ENCODE results near the gene LIPG.

LIPG gene

DNA sequence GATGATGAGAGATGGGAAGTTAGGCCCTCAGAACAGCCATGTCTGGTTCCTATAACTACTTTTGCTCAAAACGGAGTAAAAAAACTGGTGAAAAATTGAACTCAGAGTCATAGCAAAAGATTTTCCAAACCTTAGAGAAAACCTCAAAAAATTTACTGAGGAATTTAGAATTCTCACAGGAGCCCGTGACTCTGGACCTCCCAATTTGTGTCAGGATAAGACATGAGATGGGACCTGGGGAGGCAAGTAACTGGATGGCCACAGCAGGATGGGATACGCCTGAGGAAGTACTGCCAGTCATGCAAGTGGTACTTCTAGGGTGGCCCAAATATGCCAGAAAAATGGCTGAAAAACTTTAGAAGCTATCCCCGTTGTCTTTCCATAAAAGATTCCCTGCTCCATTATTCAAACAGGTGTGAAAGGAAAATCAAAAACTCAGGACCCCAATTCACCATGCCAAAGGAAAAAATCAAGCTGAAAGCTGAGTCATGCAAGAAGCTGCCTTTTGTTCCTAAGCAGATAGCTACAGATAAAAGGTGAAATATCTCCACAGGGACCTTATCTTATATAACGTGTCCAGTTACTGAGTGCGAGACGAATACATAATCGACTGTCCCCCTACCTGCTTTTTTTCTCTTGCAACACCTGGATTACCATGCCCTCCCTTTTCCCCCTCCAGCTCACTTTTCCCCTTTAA is 34.1 kb upstream of the LIPG start:
- no peak overlapping the region for H3K4me3 Mint-ChIP-seq
- H3K9me3 Mint-ChIP-seq, result no peaks in the 10 kb centered on the region
- ATAC-seq (ENCODE audit: low read depth), result no peak
- DNase-seq (ENCODE audit: low spot score in 2 of 2), result no peak
- peaks cover 3% of the 10 kb centered on the region for H3K4me1 Mint-ChIP-seq
- H3K27ac Mint-ChIP-seq, result no peak overlapping the region
- H3K36me3 Mint-ChIP-seq, result no peaks in the 10 kb centered on the region
- H3K27me3 Mint-ChIP-seq, result peaks cover 6% of the 10 kb centered on the region

DNA sequence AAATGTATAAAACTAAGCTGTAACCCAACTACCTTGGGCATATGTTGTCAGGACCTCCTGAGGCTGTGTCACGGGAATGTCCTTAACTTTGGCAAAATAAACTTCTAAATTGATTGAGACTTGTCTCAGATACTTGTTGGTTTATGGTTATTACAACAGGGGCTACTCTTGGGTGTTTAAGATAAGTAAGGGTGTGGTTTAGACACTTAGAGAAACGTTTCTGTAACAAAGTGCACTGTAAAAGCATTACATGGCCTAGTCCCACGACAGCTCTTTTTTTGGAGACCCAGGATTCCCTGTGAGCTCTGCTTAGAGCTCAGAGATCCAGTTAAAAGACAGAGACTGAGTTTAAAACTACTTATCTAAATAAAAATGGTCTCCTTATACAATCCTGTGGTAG is 32.3 kb upstream of the LIPG start:
- Mint-ChIP-seq H3K27ac (no peak overlapping the region), H3K27me3 (peaks cover 4% of the 10 kb centered on the region), H3K36me3 (no peaks in the 10 kb centered on the region), H3K4me3 (no peak overlapping the region), H3K9me3 (no peaks in the 10 kb centered on the region), H3K4me1 (peaks cover 3% of the 10 kb centered on the region)
- ATAC-seq (ENCODE audit: low read depth) (no peak), DNase-seq (ENCODE audit: low spot score in 2 of 2) (no peak)

- H3K4me3 Mint-ChIP-seq, result peak overlapping the region; percentile 80
- DNase-seq (ENCODE audit: low spot score in 2 of 2) (no peak), ATAC-seq (ENCODE audit: low read depth) (no peak)
- peaks cover 1% of the 10 kb centered on the region for H3K9me3 Mint-ChIP-seq
- H3K27me3 Mint-ChIP-seq, result peaks cover 4% of the 10 kb centered on the region
- no peaks in the 10 kb centered on the region for H3K36me3 Mint-ChIP-seq
- no peak overlapping the region for H3K27ac Mint-ChIP-seq
- peaks cover 3% of the 10 kb centered on the region for H3K4me1 Mint-ChIP-seq
Observed at GRCh38 chr18:49531678-49532153, 30.1 kb upstream of the LIPG start.

DNA sequence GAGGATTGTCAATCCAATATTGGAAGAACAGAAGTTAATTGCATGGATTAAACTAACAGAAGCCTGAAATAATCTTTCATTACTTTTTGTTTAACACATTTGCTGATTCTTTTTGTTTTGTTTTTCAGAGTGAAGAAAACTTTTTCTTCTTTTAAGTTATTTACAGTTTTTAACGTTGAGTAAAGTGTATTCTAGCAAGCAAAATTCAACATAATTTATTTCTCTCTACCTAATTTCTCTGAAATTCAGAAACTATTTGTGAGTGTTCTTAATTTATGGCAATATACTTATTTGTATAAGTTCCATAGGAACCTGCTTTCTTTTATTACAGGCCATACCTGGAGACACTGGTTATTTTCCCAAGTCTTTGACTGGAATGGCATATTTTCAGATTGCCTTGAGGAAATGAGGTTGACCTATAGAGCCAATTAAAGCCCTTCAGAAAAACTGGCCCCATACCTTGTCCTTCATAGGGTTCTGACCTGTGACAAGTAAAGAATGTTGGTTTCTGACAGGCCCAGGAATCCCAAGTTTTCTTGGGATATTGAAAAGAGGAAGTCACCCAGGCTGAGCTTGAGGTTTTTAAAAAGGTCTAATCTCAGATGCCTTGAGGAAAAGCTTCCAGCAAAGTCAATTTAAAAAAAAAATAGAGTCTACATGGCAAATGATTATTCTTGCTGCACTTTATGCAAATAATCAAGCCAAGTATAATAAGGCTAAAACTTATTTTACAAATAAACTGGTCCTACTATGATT is 26.8 kb upstream of the LIPG start:
- DNase-seq (ENCODE audit: low spot score in 2 of 2) (no peak), ATAC-seq (ENCODE audit: low read depth) (no peak)
- Mint-ChIP-seq H3K4me3 (no peak overlapping the region), H3K27ac (no peak overlapping the region), H3K9me3 (peaks cover 1% of the 10 kb centered on the region), H3K27me3 (peaks cover 4% of the 10 kb centered on the region), H3K4me1 (peaks cover 3% of the 10 kb centered on the region), H3K36me3 (no peaks in the 10 kb centered on the region)

- H3K4me1 Mint-ChIP-seq, result no peaks in the 10 kb centered on the region
- H3K27ac Mint-ChIP-seq, result no peak overlapping the region
- peaks cover 1% of the 10 kb centered on the region for H3K9me3 Mint-ChIP-seq
- DNase-seq (ENCODE audit: low spot score in 2 of 2), result no peak
- H3K27me3 Mint-ChIP-seq, result peaks cover 2% of the 10 kb centered on the region
- H3K4me3 Mint-ChIP-seq, result no peak overlapping the region
- no peaks in the 10 kb centered on the region for H3K36me3 Mint-ChIP-seq
- no peak for ATAC-seq (ENCODE audit: low read depth)
Observed at GRCh38 chr18:49537232-49537896, 24.5 kb upstream of the LIPG start.

DNA sequence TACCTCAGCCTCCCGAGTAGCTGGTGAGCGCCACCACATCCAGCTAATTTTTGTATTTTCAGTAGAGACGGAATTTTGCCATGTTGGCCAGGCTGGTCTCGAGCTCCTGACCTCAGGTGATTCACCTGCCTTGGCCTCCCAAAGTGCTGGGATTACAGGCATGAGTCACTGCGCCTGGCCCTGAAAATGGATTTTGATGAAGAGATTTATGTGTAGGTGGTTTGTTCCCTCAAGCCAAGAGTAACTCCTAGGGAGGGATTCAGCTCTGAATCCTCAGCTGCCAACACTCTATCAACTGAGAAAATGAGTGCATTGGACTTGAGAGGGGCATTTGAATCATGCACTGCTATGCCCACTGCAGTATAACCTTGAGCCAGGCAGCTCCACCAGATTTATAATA is 17.5 kb upstream of the LIPG start:
- H3K9me3 Mint-ChIP-seq, result no peaks in the 10 kb centered on the region
- no peak for ATAC-seq (ENCODE audit: low read depth)
- H3K27me3 Mint-ChIP-seq, result peaks cover 7% of the 10 kb centered on the region
- H3K36me3 Mint-ChIP-seq, result no peaks in the 10 kb centered on the region
- no peaks in the 10 kb centered on the region for H3K4me1 Mint-ChIP-seq
- no peak for DNase-seq (ENCODE audit: low spot score in 2 of 2)
- no peak overlapping the region for H3K4me3 Mint-ChIP-seq
- H3K27ac Mint-ChIP-seq, result no peak overlapping the region

GRCh38 chr18:49546278-49546677 is 15.6 kb upstream of the LIPG start:
- DNase-seq (ENCODE audit: low spot score in 2 of 2) (no peak), ATAC-seq (ENCODE audit: low read depth) (no peak)
- H3K27ac Mint-ChIP-seq, result no peak overlapping the region
- H3K27me3 Mint-ChIP-seq, result peaks cover 7% of the 10 kb centered on the region
- H3K9me3 Mint-ChIP-seq, result no peaks in the 10 kb centered on the region
- no peaks in the 10 kb centered on the region for H3K4me1 Mint-ChIP-seq
- no peaks in the 10 kb centered on the region for H3K36me3 Mint-ChIP-seq
- H3K4me3 Mint-ChIP-seq, result no peak overlapping the region

GRCh38 chr18:49546719-49547273 is 15.1 kb upstream of the LIPG start:
- Mint-ChIP-seq H3K4me3 (no peak overlapping the region), H3K36me3 (no peaks in the 10 kb centered on the region), H3K27ac (no peak overlapping the region), H3K4me1 (no peaks in the 10 kb centered on the region), H3K9me3 (no peaks in the 10 kb centered on the region), H3K27me3 (peaks cover 5% of the 10 kb centered on the region)
- DNase-seq (ENCODE audit: low spot score in 2 of 2) (no peak), ATAC-seq (ENCODE audit: low read depth) (no peak)

- Mint-ChIP-seq H3K4me1 (no peaks in the 10 kb centered on the region), H3K4me3 (no peak overlapping the region), H3K36me3 (no peaks in the 10 kb centered on the region), H3K27ac (no peak overlapping the region), H3K9me3 (no peaks in the 10 kb centered on the region), H3K27me3 (peaks cover 5% of the 10 kb centered on the region)
- DNase-seq (ENCODE audit: low spot score in 2 of 2), result no peak
- no peak for ATAC-seq (ENCODE audit: low read depth)
Observed at GRCh38 chr18:49547701-49548100, 14.2 kb upstream of the LIPG start.

GRCh38 chr18:49548229-49548636 is 13.6 kb upstream of the LIPG start:
- Mint-ChIP-seq H3K4me1 (no peaks in the 10 kb centered on the region), H3K4me3 (no peak overlapping the region), H3K36me3 (no peaks in the 10 kb centered on the region), H3K27ac (no peak overlapping the region), H3K27me3 (peaks cover 7% of the 10 kb centered on the region), H3K9me3 (no peaks in the 10 kb centered on the region)
- DNase-seq (ENCODE audit: low spot score in 2 of 2) (no peak), ATAC-seq (ENCODE audit: low read depth) (no peak)

- Mint-ChIP-seq H3K27me3 (peaks cover 5% of the 10 kb centered on the region), H3K9me3 (no peaks in the 10 kb centered on the region), H3K36me3 (no peaks in the 10 kb centered on the region), H3K4me1 (no peaks in the 10 kb centered on the region), H3K27ac (no peak overlapping the region), H3K4me3 (no peak overlapping the region)
- ATAC-seq (ENCODE audit: low read depth) (no peak), DNase-seq (ENCODE audit: low spot score in 2 of 2) (no peak)
Observed at GRCh38 chr18:49550621-49551339, 11.1 kb upstream of the LIPG start.

DNA sequence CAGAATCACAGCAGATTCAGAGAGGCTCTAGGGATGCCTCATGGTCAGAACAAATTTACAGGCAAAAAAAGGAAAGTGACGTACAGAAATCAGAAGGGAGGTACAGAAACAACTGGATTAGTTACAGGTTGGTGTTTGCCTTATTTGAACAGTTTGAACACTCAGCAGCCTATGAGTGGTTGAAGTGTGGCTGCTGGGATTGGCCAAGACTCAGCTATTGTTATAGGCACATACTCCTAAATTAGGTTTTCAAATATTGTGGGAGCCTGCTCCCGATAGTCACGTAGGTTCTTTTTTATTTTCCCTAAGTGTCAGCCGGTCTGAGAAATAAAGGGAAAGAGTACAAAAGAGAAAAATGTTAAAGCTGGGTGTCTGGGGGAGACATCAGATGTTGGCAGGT is 8.9 kb upstream of the LIPG start:
- no peaks in the 10 kb centered on the region for H3K36me3 Mint-ChIP-seq
- H3K27me3 Mint-ChIP-seq, result peaks cover 3% of the 10 kb centered on the region
- DNase-seq (ENCODE audit: low spot score in 2 of 2) (no peak), ATAC-seq (ENCODE audit: low read depth) (no peak)
- H3K4me3 Mint-ChIP-seq, result no peak overlapping the region
- H3K9me3 Mint-ChIP-seq, result no peaks in the 10 kb centered on the region
- no peak overlapping the region for H3K27ac Mint-ChIP-seq
- no peaks in the 10 kb centered on the region for H3K4me1 Mint-ChIP-seq

DNA sequence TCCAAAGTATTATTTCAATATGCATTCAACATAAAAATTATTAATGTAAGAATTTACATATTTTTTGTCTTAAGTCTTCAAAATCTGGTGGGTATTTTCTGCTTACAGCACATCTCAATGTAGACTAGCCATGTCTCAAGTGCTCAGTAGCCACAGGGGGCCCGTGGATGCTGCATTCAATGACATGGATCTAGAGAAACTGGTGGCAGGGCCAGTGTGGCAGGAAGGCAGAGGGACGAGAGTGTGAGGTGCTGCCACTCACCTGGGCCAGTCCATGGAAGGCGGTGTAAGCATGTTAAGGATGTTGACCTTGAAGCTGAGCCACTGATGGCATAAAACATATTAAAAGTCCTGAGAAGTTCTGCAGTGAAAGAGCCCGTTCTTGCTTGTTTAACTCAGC is 6.2 kb upstream of the LIPG start:
- ATAC-seq (ENCODE audit: low read depth) (no peak), DNase-seq (ENCODE audit: low spot score in 2 of 2) (no peak)
- H3K9me3 Mint-ChIP-seq, result no peaks in the 10 kb centered on the region
- H3K27me3 Mint-ChIP-seq, result peaks cover 8% of the 10 kb centered on the region
- H3K36me3 Mint-ChIP-seq, result no peaks in the 10 kb centered on the region
- no peak overlapping the region for H3K27ac Mint-ChIP-seq
- no peak overlapping the region for H3K4me3 Mint-ChIP-seq
- no peaks in the 10 kb centered on the region for H3K4me1 Mint-ChIP-seq

DNA sequence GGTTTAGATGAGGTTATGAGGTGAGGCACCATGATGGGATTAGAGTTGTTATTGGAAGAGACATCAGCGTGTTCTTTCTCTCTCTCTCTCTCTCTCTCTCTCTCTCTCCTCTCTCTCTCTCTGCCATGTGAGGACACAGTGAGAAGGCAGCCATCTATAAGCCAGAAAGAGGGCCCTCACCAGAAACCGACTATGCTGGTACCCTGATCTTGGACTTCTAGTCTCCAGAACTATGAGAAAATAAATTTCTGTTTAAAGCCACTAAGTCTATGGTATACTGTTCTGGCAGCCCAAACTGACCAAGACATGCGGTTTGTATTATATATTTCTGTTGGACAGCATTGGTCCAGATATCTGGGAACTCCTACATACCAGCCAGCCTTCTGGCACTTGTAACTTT is 3.5 kb upstream of the LIPG start:
- no peak overlapping the region for H3K4me3 Mint-ChIP-seq
- H3K9me3 Mint-ChIP-seq, result no peaks in the 10 kb centered on the region
- no peak overlapping the region for H3K27ac Mint-ChIP-seq
- H3K27me3 Mint-ChIP-seq, result peaks cover 18% of the 10 kb centered on the region
- peaks cover 17% of the 10 kb centered on the region for H3K4me1 Mint-ChIP-seq
- H3K36me3 Mint-ChIP-seq, result no peaks in the 10 kb centered on the region
- ATAC-seq (ENCODE audit: low read depth), result no peak
- DNase-seq (ENCODE audit: low spot score in 2 of 2), result no peak

All from memory B cell (primary cell).